ENCODE measurements around the gene TMC3.
"Not testable (repeated sequence)": the region's sequence is repeated elsewhere in the genome, so short reads cannot be mapped to it uniquely, and the experiment has no call there.

TMC3 gene

GRCh38 chr15:81373775-81374395 lies at the start of gene TMC3:
Gene TMC3 (minus strand): TSS chr15:81374213. CDS start chr15:81374077, 136 bp downstream.
- no peak for DNase-seq

GRCh38 chr15:81421461-81421860 lies 47.4 kb upstream of the TMC3 start:
- DNase-seq, result no peak

- DNase-seq, result no peak
Observed at GRCh38 chr15:81419332-81419943, 45.4 kb upstream of the TMC3 start.

GRCh38 chr15:81418891-81419290 lies 44.9 kb upstream of the TMC3 start:
- DNase-seq, result no peak

- DNase-seq, result no peak
Observed at GRCh38 chr15:81418444-81418843, 44.4 kb upstream of the TMC3 start.

- DNase-seq, result not testable (repeated sequence)
Observed at GRCh38 chr15:81414274-81414968, 40.4 kb upstream of the TMC3 start.

- no peak for DNase-seq
Observed at GRCh38 chr15:81413851-81414250, 39.8 kb upstream of the TMC3 start.

- no peak for DNase-seq
Observed at GRCh38 chr15:81411969-81412633, 38.1 kb upstream of the TMC3 start.

GRCh38 chr15:81411051-81411450 lies 37.0 kb upstream of the TMC3 start:
- no peak for DNase-seq

GRCh38 chr15:81410318-81410753 lies 36.3 kb upstream of the TMC3 start:
- no peak for DNase-seq

- DNase-seq, result no peak
Observed at GRCh38 chr15:81407718-81408117, 33.7 kb upstream of the TMC3 start.

- DNase-seq, result no peak
Observed at GRCh38 chr15:81407176-81407575, 33.2 kb upstream of the TMC3 start.

GRCh38 chr15:81400640-81401236 lies 26.7 kb upstream of the TMC3 start:
- DNase-seq, result no peak

GRCh38 chr15:81398910-81399551 lies 25.0 kb upstream of the TMC3 start:
- no peak for DNase-seq

- DNase-seq, result no peak
Observed at GRCh38 chr15:81398456-81398855, 24.4 kb upstream of the TMC3 start.

GRCh38 chr15:81394603-81395002 lies 20.6 kb upstream of the TMC3 start:
- DNase-seq, result no peak

- no peak for DNase-seq
Observed at GRCh38 chr15:81391657-81392056, 17.6 kb upstream of the TMC3 start.

GRCh38 chr15:81388436-81388770 lies 14.4 kb upstream of the TMC3 start:
- no peak for DNase-seq

- no peak for DNase-seq
Observed at GRCh38 chr15:81387621-81388435, 13.8 kb upstream of the TMC3 start.

GRCh38 chr15:81386947-81387346 lies 12.9 kb upstream of the TMC3 start:
- no peak for DNase-seq

GRCh38 chr15:81385721-81386076 lies 11.7 kb upstream of the TMC3 start:
- DNase-seq, result no peak

Data from activated CD8-positive, alpha-beta memory T cell treated with anti-CD3 and anti-CD28 coated beads, Interleukin-2, amount 50 U/mL, for 4 hours (primary cell).